HG03139 (cell line): Measurements from ENCODE around the gene RNF10.
"Not testable (repeated sequence)": the region's sequence is repeated elsewhere in the genome, so short reads cannot be mapped to it uniquely, and the experiment has no call there.

Experiments
- ATAC-seq: cut with Tn5 transposase; IDR thresholded peaks from one replicate; pipeline ENCODE4 v1.9.1; 2021; ENCODE audit not compliant: unreplicated experiment

Gene RNF10

GRCh38 chr12:120528861-120529525, 5.2 kb upstream of the RNF10 start, which contains the start of gene COQ5:
TSS of gene COQ5 (minus strand) at chr12:120529158. CDS start at chr12:120529141, 17 bp downstream.
- peak; percentile 89 for ATAC-seq

- no peak for ATAC-seq
Observed at GRCh38 chr12:120529641-120530417, 4.3 kb upstream of the RNF10 start.

- ATAC-seq, result not testable (repeated sequence)
Observed at GRCh38 chr12:120530418-120530761, 3.8 kb upstream of the RNF10 start.

GRCh38 chr12:120532701-120533238, 1.4 kb upstream of the RNF10 start:
- no peak for ATAC-seq

- peak; percentile 22 for ATAC-seq
Observed at GRCh38 chr12:120534703-120535655, 823 bp downstream of the RNF10 start.

- no peak for ATAC-seq
Observed at GRCh38 chr12:120536064-120536791, 2.1 kb downstream of the RNF10 start.

GRCh38 chr12:120537856-120538220, 3.7 kb downstream of the RNF10 start:
- no peak for ATAC-seq

- no peak for ATAC-seq
Observed at GRCh38 chr12:120538281-120539156, 4.4 kb downstream of the RNF10 start.

GRCh38 chr12:120539303-120539702, 5.1 kb downstream of the RNF10 start:
- no peak for ATAC-seq

- ATAC-seq, result no peak
Observed at GRCh38 chr12:120540445-120540844, 6.3 kb downstream of the RNF10 start.

- ATAC-seq, result no peak
Observed at GRCh38 chr12:120542166-120542565, 8.0 kb downstream of the RNF10 start.

GRCh38 chr12:120544691-120545090, 10.5 kb downstream of the RNF10 start:
- ATAC-seq, result no peak

- ATAC-seq, result no peak
Observed at GRCh38 chr12:120546050-120546386, 11.9 kb downstream of the RNF10 start.

GRCh38 chr12:120554678-120555077, 20.5 kb downstream of the RNF10 start:
- no peak for ATAC-seq

GRCh38 chr12:120557589-120557988, 23.4 kb downstream of the RNF10 start:
- ATAC-seq, result no peak

GRCh38 chr12:120562906-120563305, 28.8 kb downstream of the RNF10 start:
- no peak for ATAC-seq

- no peak for ATAC-seq
Observed at GRCh38 chr12:120563495-120563894, 29.3 kb downstream of the RNF10 start.

GRCh38 chr12:120571299-120571698, 37.1 kb downstream of the RNF10 start:
- no peak for ATAC-seq

GRCh38 chr12:120573560-120573959, 39.4 kb downstream of the RNF10 start:
- no peak for ATAC-seq

- no peak for ATAC-seq
Observed at GRCh38 chr12:120574106-120574505, 40.0 kb downstream of the RNF10 start.
